SHP77 (cell line): Measurements from ENCODE around the gene NAALADL2.
"Not testable (repeated sequence)": the region's sequence is repeated elsewhere in the genome, so short reads cannot be mapped to it uniquely, and the experiment has no call there.

Experiments
- DNase-seq, 2 experiments: peaks; one replicate each; lab custom pipeline; 2025; lab: John Stamatoyannopoulos, UW

The NAALADL2 gene

DNA sequence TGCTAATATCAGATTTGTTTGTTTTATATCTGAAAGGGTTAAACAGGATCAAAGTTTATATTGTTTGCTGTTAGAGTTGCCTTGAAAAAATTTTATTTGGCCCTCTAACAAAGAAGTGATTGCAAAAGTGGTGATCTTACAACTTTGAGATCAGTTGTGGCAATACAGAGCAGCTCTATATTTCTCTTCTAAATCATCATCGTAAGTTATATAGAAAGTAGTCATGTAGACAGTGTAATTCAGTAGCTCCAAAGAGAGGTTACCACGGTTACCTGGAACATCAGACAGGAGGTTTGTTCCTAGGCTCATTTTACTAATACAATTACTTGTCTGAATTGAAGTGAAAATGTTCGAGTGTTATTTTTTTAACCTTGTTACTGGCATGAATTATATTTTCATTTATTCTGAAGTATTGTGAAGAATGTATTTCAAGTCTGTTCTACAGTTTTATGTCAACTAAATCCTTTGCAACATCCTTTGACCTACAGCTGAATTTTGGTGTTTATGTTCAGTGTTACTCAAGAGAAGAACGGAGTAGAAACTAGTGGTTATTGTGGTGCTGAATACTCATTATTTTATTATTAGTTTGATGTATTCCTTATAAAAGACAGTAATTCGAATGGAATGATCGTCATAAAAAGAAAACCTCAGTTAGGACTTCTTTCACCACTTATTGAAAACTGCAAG lies 214.2 kb downstream of the NAALADL2 start:
- no peak for DNase-seq

DNA sequence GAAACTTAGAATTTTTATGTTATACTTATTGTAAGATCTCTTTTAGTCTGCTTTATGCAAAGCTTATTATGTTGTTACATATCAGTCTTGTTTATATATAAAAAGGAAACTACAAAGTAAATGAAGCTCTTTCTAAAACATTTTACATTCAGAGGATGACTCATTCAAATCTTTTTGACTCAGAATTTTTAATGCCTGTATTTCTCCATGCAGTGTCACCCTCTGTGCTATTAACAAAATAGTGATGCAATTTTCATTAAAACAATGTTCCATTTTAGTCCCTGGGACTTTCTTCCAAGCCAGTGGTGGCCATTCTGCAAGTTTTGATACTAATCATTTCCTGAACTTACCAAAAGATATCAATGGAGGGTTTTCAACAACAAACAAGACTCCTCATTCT lies 216.1 kb downstream of the NAALADL2 start:
- no peak for DNase-seq

DNA sequence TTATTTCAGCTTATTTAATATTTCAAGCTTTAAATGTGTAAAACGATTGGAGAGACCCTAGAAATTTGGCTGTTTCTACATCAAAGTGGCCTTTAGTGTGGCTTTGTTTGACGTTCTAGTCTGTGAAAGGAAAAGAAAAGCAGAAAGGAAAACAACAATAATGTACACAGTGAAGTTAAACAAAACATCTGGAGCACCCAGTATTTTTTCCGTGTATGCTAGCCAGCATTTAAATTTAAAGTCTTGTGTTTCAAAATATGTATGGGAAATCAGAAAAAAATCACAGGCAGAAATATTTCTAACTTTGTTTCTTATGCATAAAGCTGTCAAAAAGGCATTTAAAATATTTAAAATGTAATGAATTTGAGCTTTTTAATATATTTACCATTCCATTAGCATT lies 218.1 kb downstream of the NAALADL2 start:
- no peak for DNase-seq

DNA sequence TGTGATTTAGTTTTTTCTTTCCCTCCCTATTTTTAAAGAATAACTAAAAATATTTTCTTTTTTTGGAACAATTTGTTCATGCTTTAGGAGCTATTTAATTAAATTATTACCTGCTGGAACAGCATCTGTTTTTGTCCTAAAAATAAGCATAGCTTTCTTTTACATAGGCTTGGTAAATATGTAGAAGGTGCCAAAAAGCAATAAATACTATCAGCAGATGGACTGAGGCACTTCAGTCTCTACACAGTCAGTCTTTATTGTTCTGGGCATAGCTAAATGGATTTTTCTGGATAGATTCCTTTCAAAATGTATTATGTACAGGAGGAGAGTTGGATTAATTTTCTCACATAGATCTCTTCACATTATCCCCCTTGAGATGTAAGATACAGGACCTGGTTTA lies 223.5 kb downstream of the NAALADL2 start:
- no peak for DNase-seq

DNA sequence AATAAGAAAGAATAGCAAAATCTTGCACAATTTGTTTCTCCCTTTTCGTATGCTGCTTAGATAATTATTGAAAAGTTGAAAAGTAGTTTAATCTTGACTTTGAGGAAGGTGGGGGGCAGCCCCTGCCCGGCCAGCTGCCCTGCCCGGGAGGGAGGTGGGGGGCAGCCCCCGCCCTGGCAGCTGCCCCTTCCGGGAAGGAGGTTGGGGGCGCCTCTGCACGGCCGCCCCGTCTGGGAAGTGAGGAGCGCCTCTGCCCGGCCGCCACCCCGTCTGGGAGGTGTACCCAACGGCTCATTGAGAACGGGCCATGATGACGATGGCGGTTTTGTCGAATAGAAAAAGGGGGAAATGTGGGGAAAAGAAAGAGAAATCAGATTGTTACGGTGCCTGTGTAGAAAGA lies 228.0 kb downstream of the NAALADL2 start:
- DNase-seq, result not testable (repeated sequence)

DNA sequence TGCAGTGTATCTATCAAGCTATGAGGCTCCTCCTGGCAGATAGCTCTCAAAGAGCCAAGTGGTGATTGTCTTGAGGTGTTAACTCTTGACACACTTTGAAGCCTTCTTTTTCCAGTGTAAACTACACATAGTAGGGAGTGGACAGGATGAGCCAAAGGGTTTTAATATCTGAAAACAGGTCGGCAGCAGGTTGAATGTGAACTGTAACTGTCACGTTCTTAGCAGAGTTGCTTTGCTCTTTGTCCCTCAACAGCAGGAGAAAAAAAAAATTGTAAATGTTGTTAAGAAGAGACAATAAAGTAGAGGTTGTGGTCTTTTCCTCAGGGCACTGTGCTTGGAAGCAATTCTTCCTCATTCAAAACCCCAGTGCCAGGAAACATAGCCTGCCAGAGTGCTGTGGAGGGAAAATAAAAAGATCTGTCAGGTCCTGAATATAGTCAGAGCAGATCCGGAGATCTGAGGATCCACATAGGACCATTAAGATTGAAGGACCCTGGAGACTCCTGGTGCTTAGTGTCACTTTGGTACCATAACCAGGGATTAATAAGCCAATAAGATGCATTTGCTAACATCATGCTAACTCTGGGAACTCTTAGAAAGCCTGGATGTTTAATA lies 229.7 kb downstream of the NAALADL2 start:
- DNase-seq, result no peak

DNA sequence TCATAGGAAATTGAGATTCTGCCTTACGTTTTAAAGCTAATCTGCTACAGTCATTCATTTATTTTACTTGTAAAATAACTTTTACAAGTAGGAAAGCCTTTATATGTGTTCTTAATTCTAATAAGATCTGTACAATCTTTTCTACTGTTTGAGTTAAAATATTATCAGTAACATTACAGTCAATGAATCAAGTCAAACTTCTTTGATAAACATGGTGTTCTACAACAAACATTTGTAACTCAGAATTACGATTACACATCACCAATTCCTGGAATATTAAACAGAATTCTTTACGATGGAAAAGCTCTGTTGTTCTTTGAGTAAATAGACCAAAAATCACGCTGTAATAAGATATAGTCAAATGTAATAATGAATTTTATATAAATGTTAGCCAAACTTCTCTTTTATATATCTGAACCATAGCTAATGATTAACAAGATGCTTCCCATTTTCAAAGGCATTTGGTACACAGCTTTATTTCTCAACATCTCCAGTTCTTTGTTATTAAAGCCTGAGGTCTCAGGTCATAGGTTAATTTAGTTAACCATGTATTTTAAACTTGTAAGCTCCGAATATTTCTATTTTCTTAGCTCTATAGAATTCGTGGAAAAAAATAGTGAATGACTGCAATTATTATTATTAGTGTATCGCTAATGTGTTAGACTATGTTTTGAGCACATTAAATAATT lies 232.4 kb downstream of the NAALADL2 start:
- DNase-seq, result no peak

DNA sequence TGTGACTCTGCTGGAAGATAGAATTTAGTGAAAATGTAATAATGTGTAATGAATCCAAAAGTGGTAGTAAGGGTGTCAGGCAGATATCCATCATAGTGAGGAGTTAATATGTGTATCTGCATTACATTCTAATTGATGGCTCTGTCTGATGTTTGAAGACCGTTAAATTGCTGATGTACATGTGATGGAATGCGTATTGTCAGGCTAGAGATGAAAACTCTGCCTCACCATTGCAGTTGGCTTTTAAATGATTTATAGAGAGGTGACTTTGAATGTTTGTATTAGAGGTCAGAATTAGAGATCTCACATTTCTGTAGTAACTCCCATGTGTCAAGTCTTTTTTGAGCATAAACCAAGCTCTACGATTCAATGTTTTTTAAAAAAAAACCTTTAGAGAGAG lies 234.6 kb downstream of the NAALADL2 start:
- no peak for DNase-seq

DNA sequence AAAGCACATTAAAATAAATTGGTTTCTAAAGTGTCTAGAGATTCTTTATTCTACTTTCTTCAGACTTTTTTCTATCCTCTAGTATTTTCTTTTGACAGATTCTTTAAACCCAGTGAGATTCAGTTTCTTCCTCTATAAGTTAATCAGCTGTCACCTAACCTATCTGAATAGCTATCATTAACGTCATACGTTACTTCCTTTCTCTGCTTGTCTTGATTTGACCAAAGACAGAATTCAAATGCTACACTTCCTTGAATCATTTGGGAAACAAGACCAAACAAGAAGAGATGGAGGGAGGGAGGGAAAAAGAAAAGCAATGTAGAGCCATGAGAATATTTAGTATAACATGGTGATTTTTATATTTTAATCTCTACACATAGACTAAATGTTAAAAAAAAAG lies 235.2 kb downstream of the NAALADL2 start:
- DNase-seq, result no peak

DNA sequence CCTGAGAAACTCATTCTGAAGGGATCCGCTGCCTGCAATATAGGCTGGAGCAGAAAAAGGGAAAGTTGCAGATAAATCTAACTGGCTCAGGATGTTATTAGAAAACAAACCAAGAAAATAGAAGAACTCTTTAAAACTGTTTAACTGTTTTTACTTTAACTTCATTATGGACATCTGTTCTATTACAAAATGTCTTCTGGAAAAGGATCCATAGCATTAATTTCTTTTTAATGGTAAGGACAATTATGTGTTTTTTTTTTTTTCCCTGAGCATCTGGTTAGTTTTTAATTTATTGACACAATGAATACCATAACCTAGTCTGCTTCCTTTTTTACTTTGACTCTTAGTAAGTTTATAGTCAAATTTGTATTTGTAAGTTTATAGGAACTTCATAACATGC lies 239.5 kb downstream of the NAALADL2 start:
- no peak for DNase-seq

DNA sequence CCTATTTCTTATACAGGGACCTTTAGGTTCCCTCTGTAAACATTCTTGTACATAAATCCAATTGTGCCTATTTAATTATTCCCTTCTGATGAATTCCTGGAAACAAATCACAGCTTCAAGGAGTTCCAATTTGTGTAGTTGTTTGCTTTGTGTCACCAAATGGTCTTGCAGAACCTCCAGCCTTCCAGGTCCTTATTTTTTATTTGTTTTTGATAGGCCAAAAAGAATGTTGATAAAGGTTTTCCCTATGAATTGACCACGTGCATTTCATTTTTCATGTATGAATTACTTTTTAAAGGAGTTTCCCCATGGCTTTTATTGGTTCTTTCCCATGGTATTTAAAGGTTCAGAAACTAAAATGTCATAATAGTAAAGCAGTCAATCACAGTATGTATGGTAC lies 243.0 kb downstream of the NAALADL2 start:
- DNase-seq, result no peak

DNA sequence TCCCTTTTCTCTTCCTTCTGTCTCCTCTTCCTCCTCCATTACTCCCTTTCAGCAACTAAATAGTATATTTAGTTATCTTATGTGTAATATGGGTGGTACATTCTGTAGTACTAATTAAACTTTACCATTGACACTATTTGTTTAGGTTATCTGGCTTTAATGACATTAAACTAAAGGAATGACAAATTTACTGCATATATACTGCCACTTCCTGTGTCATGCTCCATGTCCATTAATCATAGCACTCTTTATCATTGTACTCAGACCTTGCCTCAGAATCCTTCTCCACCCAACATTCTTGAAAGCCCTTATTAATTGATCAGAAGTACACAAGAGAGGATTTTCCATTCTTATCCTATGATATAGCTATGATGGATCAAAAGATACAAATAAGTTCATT lies 244.2 kb downstream of the NAALADL2 start:
- DNase-seq, result no peak

DNA sequence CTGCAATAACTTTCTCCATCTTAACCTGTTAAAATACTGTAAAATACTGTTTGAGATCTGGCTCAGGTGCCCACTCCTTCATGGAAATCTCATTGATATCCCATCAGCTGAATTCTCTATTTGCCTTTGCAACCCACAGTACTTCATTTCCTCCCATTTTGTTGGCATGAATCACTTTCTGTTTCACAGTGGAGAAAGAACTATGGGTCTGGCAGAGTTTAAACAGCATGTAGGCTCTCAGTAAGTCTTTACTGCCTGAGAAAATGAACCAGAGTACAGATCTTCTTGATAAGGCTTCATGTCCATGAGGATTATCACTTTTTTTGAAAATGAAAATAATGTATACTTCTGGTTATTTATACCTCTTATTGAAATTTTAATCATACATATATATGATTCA lies 245.9 kb downstream of the NAALADL2 start:
- DNase-seq, result no peak

DNA sequence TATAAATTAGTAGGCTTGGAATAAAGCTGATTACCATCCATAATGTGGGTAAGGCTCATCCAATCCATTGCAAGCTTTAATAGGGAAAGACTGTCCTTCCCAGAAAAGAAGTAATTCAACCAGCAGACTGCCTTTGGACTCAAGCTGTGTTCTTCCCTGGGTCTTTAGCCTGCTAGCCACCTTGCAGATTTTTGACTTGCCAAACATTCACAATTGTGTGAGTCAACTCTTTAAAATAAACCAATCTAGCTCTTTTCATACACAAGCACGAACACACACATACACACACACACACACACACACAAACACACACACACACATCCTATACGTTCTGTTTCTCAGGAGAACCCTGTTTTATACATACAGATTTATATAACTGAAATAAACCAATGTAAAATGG lies 248.1 kb downstream of the NAALADL2 start:
- DNase-seq, result no peak

DNA sequence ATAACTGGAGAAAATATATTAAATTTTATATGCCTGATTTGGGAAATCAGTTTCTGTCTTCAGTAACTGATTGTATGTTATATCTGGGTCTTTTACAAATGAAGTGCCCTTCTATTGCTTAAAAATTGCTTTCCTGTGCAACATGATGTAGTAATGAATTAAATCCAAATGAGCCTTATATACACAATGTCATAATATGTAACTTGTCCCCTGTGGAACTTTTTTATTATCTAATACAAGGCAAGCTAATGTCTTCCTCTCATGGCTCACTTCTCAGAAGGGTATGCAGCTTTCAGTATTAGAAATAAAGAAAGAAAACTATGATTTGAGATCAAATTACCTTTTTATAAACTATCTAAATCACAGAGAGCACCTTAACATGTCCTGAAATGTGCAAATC lies 248.9 kb downstream of the NAALADL2 start:
- DNase-seq, result no peak

DNA sequence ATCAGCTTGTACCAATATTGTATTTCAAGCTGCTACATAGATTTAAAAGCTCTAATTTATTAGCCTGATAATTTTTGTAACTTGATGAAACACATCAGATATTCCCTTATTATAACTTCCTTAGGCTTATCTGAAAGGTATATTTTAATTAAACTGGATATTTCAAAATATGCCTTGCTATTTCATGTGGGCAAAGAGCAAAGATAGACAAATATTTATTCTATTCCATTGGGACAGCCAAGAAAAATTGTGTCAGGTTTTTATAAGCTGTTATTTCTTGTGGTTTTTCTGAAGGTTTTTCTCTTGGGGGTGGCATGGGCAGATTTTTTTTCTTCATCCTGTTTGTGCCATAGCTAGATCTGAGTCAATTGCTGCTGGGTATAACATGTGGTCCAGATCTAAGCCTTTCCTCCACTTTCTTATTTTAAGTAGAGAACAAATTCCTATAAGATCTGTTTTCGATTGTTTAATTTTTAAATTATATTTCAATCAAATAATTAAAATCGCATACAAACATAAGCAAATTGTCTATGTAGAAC lies 249.5 kb downstream of the NAALADL2 start:
- no peak for DNase-seq

DNA sequence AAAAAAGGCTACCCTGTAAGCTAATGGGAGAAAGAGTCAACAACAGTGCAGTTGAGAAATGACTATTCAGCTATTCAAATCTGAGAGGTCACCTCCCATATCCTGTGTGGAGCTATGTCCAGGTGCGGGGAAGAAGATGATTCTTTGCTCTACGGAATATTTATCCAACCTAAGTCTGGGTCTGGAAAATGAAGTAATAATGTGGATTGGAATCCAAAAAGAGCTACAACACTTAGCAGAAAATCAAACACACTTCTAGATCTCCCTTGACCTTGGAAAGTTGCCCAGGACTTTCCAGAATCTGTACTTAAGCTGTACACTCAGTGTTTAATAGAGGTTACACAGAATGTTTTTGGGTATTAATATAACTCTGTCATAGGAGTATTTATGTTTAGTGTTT lies 251.9 kb downstream of the NAALADL2 start:
- no peak for DNase-seq

DNA sequence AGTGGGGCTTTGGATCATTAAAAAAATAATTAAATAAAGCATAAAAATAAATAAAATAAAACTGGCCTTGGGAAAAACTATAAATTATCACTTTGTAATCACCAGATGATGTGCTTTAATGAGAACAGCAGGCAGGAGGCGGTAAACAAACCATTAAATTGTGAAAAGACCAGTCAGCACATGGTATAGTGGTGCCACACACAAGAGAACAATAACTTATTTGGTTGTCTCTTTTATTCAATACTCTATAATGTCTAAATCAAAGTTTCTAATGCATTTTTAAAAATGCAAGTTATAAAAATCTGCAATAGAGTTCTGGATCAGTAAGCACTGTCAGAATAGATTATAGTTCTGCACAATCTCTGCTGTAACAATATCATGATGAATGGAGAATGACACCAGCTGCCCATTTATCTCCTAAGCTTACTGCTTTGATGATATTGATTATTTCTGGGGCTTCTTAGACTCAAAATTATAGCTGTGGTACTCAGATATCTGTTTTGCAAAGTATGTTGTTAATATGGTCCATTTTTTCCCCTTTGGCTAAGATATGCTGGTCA lies 259.3 kb downstream of the NAALADL2 start:
- no peak for DNase-seq

DNA sequence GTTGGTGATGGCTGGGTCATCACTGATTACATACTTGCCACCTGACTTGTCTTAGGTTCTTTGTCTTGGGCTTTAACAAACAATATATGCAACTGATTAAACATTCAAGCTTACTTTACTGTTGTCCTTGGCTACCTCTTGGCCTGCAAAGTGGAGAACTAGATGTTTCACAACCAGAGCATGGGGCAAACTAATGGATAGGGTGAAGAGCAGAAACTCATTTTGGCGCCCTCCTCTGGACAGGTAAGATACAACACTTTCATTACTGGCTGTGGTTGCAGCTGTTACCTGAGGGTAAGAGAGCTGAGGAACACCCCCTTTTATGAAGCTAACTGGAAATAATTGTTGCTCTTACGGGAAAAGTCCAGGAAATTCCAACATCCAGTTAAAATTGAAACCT lies 262.1 kb downstream of the NAALADL2 start:
- DNase-seq, result no peak

DNA sequence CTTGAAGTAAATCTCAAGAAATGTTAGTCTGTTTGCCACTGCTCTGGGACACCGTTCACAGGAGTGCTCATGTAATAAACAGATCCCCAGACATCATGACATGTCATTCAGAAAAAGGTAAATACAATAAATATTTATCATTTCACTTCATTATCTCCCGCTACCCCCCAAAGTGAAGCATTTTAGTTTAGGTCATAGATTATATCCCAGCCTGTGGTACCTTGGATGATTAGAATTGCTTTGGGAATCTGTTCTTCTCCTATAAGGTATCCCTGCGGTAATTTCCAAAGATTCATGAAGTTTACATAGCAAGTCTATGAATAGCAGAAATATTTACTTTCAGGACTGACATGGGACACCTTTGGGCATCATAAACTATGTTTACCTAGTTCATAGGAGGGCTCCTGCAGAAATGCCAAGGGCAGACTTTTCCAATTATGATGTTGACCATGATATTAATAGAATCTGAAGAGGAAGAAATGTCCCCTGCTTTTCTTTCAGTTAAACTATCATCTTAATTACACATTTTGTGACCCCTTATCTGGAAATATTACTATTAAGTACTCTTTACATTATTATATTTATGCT lies 268.0 kb downstream of the NAALADL2 start:
- no peak for DNase-seq

DNA sequence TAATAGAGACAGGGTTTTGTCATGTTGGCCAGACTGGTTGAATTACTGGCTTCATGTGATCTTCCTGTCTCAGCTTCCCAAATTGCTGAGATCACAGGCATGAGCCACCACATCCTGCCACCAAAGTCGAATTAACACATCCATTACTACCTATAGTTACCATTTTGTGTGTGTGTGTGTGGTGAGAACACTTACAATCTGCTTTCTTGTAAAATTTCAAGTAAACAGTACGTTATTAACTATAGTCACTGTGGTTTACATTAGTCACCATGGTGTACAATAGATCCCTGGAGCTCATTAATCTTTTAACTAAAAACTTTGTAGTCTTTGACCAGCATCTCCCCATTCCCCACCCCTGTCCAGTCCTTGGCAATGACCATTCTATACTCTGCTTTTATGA lies 270.0 kb downstream of the NAALADL2 start:
- no peak for DNase-seq

DNA sequence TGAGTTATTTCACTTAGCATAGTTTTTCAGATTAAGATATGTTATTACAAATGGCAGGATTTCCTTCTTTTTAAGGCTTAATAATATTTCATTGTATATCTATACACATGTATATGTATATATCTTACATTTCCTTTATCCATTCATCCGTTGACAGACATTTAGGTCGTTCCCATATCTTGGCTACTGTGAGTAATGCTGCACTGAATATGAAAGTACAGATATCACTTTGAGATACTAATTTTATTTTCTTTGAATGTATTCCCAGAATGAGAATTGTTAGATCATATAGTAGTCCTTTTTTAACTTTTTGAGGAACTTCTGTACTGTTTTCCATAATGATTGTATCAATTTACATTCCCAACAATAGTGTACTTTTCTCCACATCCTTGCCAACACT lies 270.4 kb downstream of the NAALADL2 start:
- no peak for DNase-seq

DNA sequence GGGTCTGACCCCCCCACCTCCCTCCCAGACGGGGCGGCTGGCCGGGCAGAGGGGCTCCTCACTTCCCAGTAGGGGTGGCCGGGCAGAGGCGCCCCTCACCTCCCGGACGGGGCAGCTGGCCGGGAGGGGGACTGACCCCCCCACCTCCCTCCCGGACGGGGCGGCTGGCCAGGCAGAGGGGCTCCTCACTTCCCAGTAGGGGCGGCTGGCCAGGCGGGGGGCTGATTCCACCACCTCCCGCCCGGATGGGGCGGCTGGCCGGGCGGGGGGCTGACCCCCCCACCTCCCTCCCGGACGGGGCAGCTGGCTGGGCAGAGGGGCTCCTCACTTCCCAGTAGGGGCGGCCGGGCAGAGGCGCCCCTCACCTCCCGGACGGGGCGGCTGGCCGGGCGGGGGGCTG lies 272.7 kb downstream of the NAALADL2 start:
- DNase-seq, result not testable (repeated sequence)
